ES-I3 (cell line): Measurements from ENCODE around the gene STX16.

Experiments used
- H3K36me3 ChIP-seq: 2 replicates; pipeline ENCODE4 v1.6.1; 2013; ENCODE audit warnings: mild to moderate bottlenecking, low read length, control low read depth, moderate library complexity; ENCODE audit not compliant: insufficient read depth
- H3K4me1 ChIP-seq: 2 replicates; pipeline ENCODE4 v1.6.1; 2013; ENCODE audit warnings: mild to moderate bottlenecking, control low read depth, low read length; ENCODE audit not compliant: insufficient read depth
- H3K9ac ChIP-seq: 2 replicates; pipeline ENCODE4 v1.6.1; 2013; ENCODE audit warnings: low read depth, mild to moderate bottlenecking, low read length, moderate library complexity
- H3K9me3 ChIP-seq: 2 replicates; pipeline ENCODE4 v1.6.1; 2013; ENCODE audit warnings: mild to moderate bottlenecking, low read length, moderate library complexity; ENCODE audit not compliant: control insufficient read depth, insufficient read depth

STX16 gene

DNA sequence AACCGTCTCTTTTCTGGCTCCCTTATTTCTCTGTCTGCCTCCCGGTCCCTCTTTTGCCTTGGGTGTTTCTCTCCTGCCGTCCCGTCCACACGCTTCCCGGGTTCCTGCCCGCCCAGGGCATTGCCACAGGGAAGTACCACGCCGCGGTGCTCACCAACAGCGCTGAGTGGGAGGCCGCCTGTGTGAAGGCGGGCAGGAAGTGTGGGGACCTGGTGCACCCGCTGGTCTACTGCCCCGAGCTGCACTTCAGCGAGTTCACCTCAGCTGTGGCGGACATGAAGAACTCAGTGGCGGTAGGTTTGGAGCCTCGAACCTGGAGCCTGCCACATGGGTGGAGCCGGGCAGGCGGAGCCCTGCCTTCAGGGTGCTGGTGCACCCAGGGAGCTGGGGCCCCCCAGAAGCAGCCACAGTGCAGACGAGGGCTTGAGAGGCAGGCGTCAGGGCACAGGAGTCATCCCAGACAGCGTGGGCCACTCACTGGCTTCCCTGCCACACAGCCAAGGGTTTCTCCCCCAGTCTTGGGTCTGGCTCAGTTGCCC is 62.8 kb downstream of the STX16 start:
- Histone ChIP-seq H3K9me3 (no peaks in the 10 kb centered on the region), H3K4me1 (no peaks in the 10 kb centered on the region), H3K9ac (no peak overlapping the region), H3K36me3 (no peaks in the 10 kb centered on the region; the same call in 1 of the 2 replicates)

DNA sequence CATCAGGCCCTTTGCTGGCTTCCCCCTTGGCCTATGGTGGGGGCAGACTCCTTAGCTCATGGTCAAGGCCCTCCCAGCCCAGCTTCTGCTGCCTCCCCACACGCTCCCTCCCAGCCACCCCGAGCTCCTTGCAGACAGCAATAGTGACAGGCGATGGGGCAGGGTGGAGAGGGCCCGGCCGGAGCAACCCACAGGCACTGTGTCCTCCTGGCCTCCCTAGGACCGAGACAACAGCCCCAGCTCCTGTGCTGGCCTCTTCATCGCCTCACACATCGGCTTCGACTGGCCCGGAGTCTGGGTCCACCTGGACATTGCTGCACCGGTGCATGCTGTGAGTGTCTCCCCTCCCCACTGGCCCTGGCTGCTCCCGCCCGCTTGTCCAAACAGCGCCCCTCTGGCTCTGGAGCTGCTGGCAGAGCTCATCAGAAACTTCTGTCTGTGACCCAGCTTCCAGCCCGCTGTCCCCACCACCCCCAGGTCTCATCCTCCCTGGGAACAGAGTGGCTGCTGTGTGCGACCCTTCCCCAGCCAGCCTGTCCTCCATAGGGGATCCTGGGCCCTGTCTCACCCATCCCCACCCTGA is 63.3 kb downstream of the STX16 start:
- Histone ChIP-seq H3K36me3 (no peaks in the 10 kb centered on the region; the same call in 1 of the 2 replicates), H3K9ac (no peak overlapping the region), H3K4me1 (no peaks in the 10 kb centered on the region), H3K9me3 (no peaks in the 10 kb centered on the region)

- H3K9ac ChIP-seq = no peak overlapping the region
- H3K36me3 ChIP-seq = no peaks in the 10 kb centered on the region
- no peaks in the 10 kb centered on the region for H3K4me1 ChIP-seq
These were observed 63.9 kb downstream of the STX16 start for GRCh38 chr20:58714923-58715351.

DNA sequence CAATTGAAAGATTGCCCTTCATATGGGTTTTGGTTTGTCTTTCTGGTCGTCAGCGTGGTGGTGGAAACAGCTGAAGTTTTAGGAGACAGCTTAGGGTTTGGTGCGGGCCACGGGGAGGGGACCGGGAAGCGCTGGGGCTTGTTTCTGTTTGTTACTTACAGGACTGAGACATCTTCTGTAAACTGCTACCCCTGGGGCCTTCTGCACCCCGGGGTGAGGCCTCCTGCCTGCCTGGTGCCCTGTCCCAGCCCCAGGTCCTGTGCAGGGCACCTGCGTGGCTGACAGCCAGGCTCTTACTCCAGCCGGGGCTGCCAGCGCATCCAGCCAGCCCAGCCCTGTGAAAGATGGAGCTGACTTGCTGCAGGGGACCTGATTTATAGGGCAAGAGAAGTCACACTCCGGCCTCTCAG is 64.3 kb downstream of the STX16 start:
- Histone ChIP-seq H3K9me3 (no peaks in the 10 kb centered on the region), H3K4me1 (no peaks in the 10 kb centered on the region), H3K9ac (no peak overlapping the region), H3K36me3 (no peaks in the 10 kb centered on the region)

More at GRCh38 chr20:58714923-58715351, 63.9 kb downstream of the STX16 start:
- no peaks in the 10 kb centered on the region for H3K9me3 ChIP-seq

- Histone ChIP-seq H3K4me1 (no peaks in the 10 kb centered on the region), H3K36me3 (no peaks in the 10 kb centered on the region), H3K9me3 (no peaks in the 10 kb centered on the region), H3K9ac (no peak overlapping the region)
These were observed 64.9 kb downstream of the STX16 start for GRCh38 chr20:58715801-58716475.

GRCh38 chr20:58716476-58717277 is 65.6 kb downstream of the STX16 start:
- Histone ChIP-seq H3K9me3 (no peaks in the 10 kb centered on the region), H3K9ac (no peak overlapping the region), H3K36me3 (no peaks in the 10 kb centered on the region), H3K4me1 (no peaks in the 10 kb centered on the region)

GRCh38 chr20:58717278-58718091 is 66.4 kb downstream of the STX16 start:
- Histone ChIP-seq H3K4me1 (no peaks in the 10 kb centered on the region), H3K9ac (no peak overlapping the region), H3K36me3 (no peaks in the 10 kb centered on the region), H3K9me3 (no peaks in the 10 kb centered on the region)

DNA sequence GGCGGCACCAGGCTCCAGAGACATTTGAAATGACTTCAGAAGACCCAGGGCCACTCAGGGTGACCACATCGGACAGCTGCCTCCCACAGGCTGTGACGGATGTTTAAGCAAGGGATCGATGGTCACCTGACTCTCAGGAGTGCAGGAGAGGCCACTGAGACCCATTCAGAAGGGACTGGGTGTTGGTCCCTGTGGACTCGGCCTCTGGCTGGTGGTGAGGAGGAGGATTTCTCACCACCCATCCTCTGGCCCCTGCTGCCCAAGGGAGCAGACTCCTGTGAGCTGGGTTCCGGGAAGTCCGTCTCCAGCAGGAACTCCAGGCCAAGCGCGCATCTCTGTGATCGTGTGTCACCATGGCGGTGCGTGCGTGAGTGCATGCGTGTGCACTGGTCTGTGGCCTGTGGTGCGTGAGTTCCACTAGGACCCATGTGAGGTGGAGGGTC is 67.1 kb downstream of the STX16 start:
- Histone ChIP-seq H3K9ac (no peak overlapping the region), H3K9me3 (no peaks in the 10 kb centered on the region), H3K4me1 (no peaks in the 10 kb centered on the region), H3K36me3 (no peaks in the 10 kb centered on the region)

DNA sequence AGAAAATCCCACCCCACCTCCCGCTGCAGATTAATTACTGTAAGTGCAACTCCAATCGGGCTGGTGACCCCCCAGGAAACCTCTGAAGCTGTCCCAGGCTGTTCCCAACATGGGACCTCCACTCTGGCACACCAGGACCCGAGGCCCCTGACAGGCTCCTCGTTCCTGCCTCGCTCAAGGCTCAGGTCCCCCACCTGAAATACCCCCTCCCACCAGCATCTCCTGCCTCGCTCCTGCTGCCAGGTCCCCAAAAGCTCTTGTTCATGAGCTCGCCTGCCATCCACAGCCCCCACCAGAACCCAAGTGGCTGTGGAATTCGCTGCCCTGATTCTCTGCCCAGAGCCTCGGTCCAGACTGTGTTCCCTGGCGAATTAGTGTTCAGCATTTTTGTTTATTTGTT is 67.6 kb downstream of the STX16 start:
- Histone ChIP-seq H3K4me1 (no peaks in the 10 kb centered on the region), H3K9me3 (no peaks in the 10 kb centered on the region), H3K9ac (no peak overlapping the region), H3K36me3 (no peaks in the 10 kb centered on the region)

- 0 out of 2 replicates have a peak, but pooled peaks cover 2% of the 10 kb centered on the region for H3K9me3 ChIP-seq
- H3K4me1 ChIP-seq = no peaks in the 10 kb centered on the region
- H3K9ac ChIP-seq = no peak overlapping the region
- H3K36me3 ChIP-seq = no peaks in the 10 kb centered on the region
These were observed 68.2 kb downstream of the STX16 start for GRCh38 chr20:58719258-58719657.

GRCh38 chr20:58719971-58720371 is 68.9 kb downstream of the STX16 start:
- H3K9ac ChIP-seq = no peak overlapping the region
- H3K4me1 ChIP-seq = no peaks in the 10 kb centered on the region
- H3K36me3 ChIP-seq = no peaks in the 10 kb centered on the region
- H3K9me3 ChIP-seq = 0 out of 2 replicates have a peak, but pooled peaks cover 3% of the 10 kb centered on the region

DNA sequence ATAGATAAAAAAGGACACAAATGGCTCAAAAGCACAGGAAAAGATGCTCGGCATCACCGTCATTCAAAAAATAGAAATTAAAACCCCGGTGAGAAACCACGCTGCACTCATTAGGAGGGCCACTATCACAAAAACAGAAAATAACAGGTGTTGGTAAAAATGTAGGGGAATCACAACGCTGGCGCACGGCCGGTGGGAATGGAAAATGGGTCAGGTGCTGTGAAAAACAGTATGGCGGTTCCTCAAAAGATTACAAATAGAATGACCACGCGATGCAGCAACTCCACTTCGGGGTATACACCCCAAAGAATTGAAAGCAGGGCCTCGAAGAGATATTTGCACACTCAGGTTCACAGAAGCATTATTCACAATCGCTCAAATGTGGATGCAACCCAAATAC is 69.8 kb downstream of the STX16 start:
- H3K36me3 ChIP-seq = no peaks in the 10 kb centered on the region
- H3K4me1 ChIP-seq = no peaks in the 10 kb centered on the region
- H3K9me3 ChIP-seq = 0 out of 2 replicates have a peak, but pooled peaks cover 3% of the 10 kb centered on the region
- no peak overlapping the region for H3K9ac ChIP-seq

- H3K9ac ChIP-seq = no peak overlapping the region
- H3K36me3 ChIP-seq = no peaks in the 10 kb centered on the region
- H3K4me1 ChIP-seq = no peaks in the 10 kb centered on the region
- H3K9me3 ChIP-seq = 0 out of 2 replicates have a peak, but pooled peaks cover 3% of the 10 kb centered on the region
These were observed 71.1 kb downstream of the STX16 start for GRCh38 chr20:58721951-58722778.
